ENCODE results near the gene PIKFYVE.
"Not testable (repeated sequence)": the region's sequence is repeated elsewhere in the genome, so short reads cannot be mapped to it uniquely, and the experiment has no call there.

GRCh38 chr2:208356420-208356819 lies 90.4 kb downstream of the PIKFYVE start:
- not testable (repeated sequence) for TF ChIP-seq EZH2, CTCF, EZH2phosphoT487 (IDR thresholded peaks at IDR 0.05)
